CD4-positive, alpha-beta T cell treated with Interferon gamma for 1 hour (primary cell): ENCODE measurements around the gene CASS4.
A peak's percentile ranks its signal among the peaks of the same experiment; 100 is the strongest.
"Not testable (repeated sequence)": the region's sequence is repeated elsewhere in the genome, so short reads cannot be mapped to it uniquely, and the experiment has no call there.

ENCODE experiments used
- DNase-seq: peaks from one replicate; pipeline ENCODE4 v3.0.0-alpha.2; 2020

CASS4 gene

DNA sequence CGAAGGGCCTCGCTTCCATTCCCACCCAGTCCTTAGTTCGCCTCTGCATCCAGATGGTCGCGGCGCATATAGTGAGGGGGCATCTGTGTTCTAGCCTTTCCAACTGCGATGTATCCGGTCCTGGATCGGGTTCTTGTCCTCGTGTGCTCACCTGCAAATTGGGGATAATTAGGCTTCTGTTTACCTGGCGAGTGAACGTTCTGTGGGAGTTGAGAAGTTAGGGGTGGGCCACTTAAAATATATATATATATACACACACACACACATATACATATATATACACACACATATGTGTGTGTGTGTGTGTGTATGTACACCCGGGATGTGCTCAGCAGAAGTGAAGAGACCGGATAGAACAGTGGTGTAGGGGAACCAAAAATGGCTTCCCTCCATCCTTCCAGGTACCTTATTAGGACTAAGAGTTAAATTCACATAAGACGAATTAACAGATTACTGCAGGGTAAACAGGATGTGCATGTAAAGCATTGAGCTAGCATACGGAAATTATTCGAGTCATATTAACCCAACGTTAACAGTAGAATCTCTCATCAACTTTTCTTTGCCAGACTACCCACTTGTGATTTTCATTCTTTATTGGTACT is 19.1 kb upstream of the CASS4 start:
- no peak for DNase-seq

DNA sequence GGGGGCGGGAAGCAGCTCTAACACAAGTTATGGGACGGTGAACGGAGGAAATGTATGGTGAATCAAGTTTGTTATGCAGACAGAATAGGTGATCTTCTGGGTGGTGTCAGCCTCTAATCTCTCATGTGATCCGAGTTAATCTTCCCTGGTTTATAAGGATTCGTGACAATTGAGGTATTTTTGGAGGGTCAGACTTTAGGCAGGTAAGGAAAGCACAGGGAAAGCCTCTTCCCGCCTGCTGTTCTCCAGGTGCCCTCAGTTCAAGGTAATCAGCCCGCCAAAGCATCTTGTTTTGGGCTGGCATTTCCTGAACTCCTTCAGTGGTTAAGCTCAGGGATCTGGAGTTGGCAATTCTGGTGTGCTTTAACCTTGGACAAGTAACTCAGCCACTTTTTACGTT is 18.4 kb upstream of the CASS4 start:
- DNase-seq = no peak

DNA sequence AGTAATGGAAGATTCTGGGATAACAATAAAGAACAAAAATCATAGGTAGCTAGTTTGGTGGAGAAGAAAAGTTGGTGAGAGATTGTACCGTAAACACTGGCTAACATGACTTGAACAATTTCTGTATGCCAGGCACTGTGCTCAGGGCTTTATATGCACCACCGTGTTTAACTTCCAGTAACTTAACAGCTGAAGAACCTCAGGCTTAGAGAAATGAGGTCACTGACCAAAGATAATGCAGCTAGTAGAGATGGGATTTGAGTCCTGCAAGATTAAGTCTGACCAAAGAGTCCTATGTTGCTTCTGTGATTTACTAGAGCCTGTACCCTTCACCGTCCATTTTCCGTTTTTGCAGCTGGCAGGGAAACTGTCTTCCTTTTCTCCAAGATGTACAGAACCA is 16.9 kb upstream of the CASS4 start:
- DNase-seq = no peak

DNA sequence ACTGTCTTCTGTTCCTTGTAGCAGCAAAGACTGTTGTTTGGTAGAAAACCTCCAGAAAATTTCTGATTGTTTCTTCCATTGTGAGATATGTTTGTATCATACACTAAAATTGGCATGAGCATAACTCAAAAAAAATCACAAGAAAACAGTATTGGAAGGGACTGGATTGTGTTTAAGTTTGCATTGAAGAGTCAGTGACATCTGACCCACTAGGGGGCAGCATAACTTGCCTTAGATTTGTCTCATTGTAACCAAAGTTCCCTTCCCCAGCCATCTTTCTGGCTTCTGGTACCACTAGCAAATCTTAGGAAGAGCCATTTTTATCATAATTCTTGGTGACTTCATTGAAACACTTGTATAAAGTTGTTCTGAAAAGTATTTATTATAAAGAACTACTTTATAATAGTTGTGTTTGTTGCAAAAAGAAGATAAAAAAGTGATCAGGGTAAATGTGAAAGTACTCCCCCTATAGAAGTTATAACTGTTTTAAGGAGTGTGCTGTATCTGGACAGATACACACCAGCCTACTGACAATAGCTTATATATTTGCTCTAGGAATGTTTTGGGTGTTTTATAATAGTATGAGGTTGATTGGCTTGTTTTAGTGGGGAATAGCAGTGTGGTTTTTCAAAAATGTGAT is 11.9 kb upstream of the CASS4 start:
- DNase-seq = peak; percentile 41

DNA sequence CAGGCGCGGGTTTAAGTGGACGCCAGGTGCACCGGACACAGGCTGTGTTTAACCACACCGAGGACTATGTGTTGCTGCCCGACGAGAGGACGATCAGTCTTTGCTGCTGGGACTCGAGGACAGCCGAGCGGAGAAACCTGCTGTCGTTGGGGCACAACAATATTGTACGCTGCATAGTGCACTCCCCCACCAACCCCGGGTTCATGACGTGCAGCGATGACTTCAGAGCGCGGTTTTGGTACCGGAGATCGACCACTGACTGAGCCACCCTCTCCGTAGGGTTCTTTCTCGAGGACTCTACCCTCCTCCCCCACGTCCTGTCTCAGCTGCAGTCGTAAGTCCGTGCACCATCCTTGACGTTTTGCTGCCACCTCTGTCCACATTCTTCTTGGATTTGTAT is 8.6 kb upstream of the CASS4 start:
- DNase-seq = no peak

DNA sequence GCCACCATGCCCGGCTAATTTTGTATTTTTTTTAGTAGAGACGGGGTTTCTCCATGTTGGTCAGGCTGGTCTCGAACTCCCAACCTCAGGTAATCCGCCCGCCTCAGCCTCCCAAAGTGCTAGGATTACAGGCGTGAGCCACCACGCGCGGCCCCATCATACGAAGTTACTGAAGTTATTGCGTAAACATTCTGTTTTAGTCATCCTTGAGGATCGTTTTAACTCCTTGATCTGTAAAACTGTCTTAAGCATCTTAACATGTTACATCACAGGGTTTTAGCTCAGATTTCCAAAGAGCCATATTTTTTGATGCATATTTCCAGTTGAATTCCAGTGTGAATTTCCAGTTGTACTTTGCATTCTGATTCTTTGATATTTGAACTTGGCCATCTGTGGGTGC is 6.7 kb upstream of the CASS4 start:
- not testable (repeated sequence) for DNase-seq

DNA sequence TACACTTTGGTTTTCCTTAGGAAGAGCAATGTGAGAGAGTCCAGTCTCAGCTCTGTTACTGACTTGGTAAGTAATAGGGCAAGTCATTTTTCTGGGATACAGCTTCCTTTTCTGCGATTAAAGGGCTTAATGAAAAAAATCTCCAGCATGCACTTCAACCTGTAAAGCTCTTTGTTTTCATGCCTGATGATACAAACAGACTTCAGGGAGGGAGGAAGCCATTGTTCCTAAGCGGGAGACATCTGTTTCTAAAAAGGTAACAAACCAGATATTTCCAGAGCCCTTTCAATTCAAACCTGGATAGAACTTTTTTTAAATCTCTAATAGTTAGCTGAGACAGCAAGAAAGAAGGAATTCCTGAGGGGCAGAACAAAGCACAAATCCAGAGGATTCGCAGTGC is 5.2 kb upstream of the CASS4 start:
- no peak for DNase-seq

DNA sequence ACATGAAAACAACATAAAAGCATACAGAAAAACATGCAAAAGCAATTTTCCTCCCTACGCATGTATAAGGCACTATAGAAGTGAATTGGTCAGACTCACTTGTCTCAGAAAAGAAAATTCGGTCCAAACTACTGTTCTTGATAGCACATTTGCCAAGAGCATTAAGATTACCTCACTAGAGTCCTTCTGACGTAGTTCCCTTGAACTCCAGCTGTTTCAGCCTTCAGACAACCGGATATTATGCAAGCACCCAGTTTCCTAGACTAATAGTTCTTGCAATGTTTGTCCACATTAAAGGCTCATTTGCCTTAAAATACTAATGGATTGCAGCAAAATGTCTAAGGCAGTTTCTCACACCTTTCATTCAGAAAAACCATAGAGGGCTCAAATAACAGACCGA is 2.5 kb upstream of the CASS4 start:
- no peak for DNase-seq

DNA sequence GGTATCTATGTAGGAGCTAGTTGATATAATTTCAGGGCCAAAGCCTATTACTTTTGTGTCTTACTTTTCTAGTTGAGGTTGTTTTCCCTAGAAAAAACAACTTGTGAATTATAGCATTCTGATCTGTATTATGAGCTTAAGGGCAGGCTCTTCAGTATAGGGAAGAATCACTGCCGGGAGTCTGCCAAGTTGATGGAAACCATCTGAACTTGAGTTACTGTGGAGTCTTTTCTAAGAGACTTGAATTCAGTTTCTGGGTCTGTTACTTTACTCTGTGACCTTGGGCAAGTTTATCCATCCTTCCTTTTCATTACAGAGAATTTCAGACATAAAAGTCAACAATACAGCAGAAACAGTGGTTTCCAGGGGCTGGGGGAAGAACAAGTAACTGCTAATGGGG is 2.1 kb upstream of the CASS4 start:
- DNase-seq = no peak

DNA sequence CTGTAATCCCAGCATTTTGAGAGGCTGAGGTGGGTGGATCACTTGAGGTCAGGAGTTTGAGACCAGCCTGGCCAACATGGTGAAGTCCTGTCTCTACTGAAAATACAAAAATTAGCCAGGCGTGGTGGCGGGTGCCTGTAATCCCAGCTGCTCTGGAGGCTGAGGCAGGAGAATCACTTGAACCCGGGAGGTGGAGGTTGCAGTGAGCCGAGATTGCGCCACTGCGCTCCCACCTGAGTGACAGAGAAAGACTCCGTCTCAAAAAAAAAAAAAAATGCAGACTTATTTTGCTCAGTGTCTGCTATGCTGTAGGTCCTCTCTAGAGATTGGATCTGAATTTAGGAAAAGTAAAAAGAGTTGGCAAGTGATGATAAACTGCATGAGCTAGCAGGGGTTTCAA is 773 bp upstream of the CASS4 start:
- not testable (repeated sequence) for DNase-seq

DNA sequence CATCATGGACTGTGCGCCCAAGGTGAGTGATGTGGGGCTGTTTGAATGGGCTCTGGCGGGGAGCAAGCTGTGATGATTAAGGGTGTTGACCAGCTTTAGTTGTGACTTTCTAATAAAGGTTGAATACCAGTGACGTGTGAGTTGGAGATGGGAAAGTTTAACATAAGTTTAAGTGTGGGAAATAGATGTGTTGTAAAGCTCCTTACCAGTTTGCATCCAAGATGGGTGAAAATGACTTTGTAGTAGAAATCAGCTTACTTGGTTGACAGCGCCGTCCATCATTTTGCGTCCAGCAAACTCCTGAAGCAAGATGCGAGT is 372 bp downstream of the CASS4 start:
- no peak for DNase-seq

DNA sequence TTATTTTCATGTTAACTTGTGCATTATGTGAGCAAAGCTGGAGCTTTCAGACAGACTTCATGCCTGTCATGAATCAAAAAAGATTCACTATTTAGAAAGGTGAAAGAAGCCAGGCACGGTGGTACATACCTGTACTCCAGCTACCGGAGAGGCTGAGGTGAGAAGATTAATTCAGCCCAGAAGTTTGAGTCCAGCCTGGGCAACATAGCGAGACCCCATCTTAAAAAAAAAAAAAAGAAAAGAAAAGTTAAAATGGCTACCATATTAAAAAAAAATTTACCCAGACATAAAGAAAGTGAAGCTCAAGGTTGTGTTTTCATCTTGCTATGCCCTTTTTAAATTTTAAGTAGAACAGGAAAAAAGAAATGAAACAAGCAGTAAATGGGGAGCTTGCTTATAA is 889 bp downstream of the CASS4 start:
- DNase-seq = no peak

DNA sequence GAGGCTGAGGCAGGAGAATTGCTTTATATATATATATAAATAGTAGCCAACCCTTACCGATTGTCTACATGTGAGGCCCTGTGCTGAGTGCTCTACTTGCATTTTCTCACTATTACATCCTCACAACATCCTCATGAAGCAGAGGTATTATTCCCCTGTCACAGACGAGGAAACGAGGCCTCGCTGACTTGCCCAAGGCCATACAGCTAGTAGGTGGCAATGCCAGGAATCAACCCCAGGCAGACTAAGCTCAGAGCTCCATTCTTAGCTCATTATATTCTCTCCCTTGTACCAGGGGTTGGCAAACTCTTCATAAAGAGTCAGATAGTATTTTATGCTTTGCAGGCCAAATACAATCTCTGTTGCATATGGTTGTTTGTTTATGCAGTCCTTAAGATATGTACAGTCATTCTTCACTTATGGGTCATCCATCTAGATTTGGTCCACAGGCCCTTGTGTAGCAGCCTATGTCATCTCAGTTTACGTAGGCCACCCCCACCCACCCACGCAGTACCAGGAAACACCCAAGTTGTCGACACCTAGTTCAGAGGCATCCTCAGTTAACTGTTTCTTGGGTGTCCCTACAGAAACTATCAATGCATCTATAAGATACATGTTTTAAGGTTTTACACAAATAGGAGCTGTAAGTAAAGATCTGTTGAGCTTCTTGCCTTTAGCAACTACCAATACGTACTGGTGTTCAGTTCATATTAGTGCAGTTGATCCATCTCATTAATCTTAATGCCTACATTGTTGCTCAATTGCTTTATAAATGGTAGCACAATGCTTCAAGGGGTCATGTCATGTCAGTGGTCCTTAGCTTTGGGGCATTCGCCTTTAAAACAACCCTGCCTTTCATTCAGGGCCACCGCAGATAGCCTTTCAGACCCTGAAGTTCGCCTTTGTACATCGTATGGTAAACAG is 3.0 kb downstream of the CASS4 start:
- peak; percentile 36 for DNase-seq

DNA sequence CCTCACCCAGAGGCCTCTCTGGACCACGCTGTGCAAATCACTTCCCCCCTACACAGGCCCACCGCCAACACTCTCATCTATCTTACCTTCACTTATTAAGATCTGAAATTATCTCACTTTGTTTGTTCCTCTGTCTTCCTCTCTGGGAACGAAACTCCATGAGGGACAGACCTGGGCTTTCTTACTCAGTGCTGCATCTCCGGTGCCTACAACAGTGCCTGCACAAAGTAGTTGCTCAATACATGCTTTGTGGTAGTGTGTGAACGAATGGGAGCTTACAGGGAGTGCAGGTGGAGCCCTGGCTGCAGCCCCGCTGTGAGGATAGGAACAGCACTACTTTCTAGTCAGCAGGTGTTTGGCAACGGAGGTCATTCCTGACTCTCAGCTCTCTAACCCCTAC is 5.3 kb downstream of the CASS4 start:
- DNase-seq = no peak

DNA sequence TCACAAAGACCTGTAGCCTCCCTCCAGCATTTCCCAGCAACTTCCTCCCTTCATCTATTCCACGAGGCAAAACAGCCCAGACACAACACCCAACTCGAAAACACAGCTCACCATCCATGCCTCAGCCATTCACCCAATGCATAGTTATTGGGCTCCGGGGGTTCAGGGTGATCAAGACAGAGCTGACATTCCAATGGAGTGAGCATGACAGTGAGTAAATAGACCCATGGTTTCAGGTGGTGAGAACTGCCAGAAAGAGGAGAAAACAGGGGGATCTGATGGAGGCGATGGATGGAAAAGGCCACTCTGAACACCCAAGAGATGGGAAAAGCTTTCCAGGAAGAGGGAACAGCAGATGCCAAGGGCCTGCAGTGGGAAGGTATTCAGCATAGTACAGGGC is 5.9 kb downstream of the CASS4 start:
- DNase-seq = no peak

DNA sequence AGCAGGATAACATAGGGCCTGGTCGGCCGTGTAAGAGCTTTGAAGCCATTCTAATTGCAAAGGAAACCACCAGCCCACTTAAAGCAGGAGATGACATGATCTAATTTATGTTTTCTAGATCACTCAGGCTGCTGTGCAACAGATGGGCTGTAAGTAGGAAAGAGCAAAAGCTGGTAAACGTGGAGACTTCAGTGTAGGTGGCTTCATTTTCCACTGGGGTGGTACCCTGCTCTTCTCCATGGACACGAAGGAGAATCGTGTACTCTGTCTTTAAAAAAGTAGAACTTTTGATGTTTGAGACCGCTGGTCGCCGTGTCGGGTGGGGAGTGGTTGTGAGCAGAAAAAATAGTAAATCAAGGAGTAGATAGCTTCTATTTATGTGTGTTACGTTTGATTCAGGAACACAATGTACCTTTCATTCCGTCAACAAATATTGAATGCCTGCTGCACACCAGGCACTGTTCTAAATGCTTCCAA is 6.4 kb downstream of the CASS4 start:
- DNase-seq = no peak

DNA sequence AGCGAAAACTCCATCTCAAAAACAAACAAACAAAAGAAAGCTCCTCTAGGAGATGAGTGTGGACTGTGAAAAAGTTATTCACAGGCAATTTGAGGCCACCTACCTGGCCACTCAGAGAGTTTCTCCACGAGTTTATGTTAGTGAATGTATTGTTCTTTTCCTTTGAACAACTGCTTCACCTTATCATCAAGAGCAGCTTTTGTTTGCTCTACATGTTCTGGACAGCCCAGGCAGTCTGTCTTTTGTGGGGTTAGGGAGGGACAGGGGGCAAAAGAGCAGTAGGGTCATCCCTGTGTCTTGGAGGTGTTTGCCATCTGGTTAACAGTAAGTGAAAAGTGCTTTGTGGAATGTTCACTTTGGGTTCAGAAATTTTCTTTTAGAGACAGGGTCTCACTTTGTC is 8.0 kb downstream of the CASS4 start:
- DNase-seq = no peak

DNA sequence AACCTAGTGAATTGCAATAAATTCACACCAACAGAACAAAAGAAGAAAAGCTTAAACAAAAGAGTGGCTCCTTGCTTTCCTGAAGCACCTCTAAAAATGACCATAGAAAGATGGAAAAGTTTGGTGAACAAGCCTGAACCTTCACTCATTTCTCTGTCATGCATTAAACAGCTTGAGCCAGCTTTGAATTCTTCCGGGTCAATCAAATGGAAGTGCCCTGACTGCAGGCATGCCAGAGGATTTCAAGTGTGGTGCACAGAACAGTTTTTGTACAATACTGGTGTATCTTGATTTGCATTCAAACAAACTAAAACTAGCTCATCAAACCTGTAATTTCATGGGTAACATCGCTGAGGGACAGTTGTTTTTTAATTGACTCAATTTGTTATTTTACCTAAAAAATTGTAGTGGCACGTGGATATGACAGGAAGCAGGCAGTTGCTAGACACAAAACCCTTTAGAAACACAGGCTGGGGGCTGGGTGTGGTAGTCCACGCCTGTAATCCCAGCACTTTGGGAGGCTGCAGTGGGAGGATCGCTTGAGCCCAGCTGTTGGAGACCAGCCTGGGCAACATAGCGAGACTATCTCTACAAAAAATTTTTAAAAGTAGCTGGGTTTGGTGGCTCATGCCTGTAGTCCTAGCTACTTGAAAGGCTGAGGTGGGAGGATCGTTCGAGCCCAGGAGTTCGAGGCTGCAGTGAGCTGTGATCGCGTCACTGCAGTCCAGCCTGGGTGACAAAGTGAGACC is 9.1 kb downstream of the CASS4 start:
- no peak for DNase-seq

DNA sequence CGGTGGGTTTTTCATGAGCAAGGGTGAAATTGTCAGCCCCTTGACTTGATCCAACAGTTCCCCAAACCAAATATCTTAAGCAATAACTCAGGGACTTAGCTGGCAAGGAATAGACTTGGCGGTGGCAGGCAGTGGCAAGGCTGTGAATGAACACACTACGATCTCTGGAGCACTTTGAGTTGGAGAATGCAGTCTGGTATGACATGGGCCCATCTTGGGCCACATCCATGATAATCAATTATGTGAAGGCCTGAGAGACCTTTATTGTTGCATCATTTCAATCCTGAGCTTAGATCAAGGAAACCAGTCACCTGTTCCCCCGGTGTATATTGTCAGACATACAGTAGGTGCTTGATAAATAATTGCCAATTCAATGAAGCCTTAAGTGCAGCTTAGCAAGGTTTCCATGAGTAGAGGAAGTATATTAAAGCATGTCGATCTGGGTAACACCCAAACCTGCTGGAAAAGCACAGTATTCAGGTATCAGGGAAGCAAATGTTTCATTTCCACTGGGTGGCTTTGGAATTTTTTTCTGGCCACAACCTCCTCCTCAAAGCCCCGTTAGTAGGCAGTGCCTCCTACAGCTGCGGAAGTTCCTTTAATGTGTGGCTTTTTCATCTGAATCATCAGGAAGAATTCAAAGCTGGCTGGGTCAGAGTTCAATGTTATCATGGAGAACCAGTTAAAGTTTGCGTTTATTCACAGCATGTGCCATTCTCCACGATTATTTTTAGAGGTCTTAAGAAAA is 10.2 kb downstream of the CASS4 start:
- no peak for DNase-seq

DNA sequence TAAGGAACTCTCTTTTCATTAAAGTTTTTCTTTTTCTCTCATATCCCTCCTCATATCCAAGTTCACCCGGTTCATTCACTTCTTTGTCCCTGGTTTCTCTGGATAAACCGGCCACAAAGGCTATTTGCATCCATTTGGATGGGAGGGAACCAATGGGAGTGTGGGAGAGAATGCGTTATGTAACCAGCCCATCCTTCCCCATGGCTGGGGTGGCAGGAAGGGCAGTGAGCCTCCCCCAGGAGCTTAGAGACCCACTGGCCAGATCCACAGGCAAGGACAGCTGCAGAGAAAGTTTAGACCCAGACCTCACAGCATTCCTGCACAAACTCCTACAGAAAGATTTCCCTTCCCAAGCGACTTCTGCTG is 10.7 kb downstream of the CASS4 start:
- no peak for DNase-seq

DNA sequence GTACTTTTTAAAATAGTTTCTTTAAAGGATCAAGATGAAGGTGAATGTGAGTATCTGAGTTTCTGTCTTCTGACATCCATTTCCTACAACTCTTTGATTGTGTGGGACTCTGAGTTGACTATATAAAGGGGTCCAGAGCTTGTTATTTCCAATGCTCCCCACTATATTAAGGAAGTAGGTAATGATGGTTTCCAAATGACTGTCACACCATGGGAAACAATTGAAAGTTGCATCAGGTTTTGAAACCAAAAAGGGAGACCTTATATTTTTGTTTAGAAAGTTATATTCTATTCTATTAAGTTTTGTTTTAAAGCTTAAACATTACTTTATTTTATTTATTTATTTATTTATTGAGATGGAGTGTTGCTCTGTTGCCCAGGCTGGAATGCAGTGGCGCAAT is 11.2 kb downstream of the CASS4 start:
- no peak for DNase-seq

DNA sequence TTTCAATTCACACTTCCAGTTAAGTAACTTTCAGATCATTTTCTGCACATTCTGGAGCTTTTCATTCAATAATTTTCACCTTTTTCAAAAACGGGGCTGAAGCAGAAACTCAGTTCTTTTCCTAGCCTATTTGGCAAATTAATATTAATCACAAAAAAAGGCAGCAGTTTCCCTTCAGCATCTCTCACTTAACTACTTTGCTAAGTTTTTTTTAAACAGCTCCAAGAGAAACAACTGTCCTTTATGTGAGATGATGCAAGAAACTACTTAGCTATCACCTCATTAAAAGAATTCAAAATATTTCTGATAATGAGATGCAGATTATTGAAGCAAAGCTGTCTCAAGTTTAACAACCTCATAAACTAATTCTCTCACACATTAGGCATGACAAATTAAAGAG is 11.8 kb downstream of the CASS4 start:
- DNase-seq = no peak

DNA sequence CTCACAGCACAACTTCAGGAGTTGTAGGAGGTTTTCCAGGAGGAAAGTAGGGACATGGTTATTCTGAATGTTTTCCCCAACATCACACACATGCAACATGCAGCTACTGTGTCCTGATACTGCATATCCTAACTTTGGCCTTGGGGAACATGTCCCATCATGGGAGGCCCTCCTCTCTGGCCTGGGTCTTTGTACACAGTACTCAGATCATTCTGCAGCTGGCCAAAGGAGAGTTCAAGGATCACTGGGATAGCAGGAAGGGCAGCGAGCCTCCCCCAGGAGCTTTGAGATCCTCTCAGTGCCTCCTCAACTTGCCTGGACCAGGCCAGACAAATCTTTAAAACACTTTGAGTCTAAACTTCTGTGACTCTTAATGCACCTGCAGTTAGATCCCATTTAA is 12.9 kb downstream of the CASS4 start:
- no peak for DNase-seq
